ENCODE measurements around the gene METRN.
"Not testable (repeated sequence)": the region's sequence is repeated elsewhere in the genome, so short reads cannot be mapped to it uniquely, and the experiment has no call there.

DNA sequence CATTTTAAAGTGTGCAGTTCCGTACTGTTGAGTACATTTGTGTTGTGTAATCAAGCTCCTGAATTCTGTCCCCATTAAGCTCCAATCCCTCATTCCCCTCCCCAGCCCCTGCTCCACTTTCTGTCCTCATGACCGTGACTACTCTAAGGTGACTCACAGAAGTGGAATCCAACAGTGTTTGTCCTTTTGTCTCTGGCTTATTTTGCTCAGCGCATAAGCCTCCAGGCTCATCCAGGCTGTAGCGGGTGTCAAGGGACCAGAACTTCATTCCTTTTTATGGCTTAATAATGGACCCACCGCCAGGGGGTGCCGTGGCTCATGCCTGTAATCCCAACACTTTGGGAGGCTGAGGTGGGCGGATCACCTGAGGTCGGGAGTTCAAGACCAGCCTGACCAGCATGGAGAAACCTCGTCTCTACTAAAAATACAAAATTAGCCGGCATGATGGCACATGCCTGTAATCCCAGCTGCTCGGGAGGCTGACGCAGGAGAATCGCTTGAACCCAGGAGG is 2.1 kb upstream of the METRN start:
- TF ChIP-seq HDAC2 (IDR thresholded peaks at IDR 0.05); RNF2 (IDR thresholded peaks at IDR 0.05; ENCODE audit: borderline replicate concordance, low read depth); MYC (IDR thresholded peaks at IDR 0.05; ENCODE audit: borderline replicate concordance, low read length); PHF8 (IDR thresholded peaks at IDR 0.05; ENCODE audit: borderline replicate concordance, low read depth): not testable (repeated sequence)
- TF ChIP-seq, protein P1, sequence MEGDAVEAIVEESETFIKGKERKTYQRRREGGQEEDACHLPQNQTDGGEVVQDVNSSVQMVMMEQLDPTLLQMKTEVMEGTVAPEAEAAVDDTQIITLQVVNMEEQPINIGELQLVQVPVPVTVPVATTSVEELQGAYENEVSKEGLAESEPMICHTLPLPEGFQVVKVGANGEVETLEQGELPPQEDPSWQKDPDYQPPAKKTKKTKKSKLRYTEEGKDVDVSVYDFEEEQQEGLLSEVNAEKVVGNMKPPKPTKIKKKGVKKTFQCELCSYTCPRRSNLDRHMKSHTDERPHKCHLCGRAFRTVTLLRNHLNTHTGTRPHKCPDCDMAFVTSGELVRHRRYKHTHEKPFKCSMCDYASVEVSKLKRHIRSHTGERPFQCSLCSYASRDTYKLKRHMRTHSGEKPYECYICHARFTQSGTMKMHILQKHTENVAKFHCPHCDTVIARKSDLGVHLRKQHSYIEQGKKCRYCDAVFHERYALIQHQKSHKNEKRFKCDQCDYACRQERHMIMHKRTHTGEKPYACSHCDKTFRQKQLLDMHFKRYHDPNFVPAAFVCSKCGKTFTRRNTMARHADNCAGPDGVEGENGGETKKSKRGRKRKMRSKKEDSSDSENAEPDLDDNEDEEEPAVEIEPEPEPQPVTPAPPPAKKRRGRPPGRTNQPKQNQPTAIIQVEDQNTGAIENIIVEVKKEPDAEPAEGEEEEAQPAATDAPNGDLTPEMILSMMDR (IDR thresholded peaks at IDR 0.05), result peak; percentile 68
- TF ChIP-seq, protein P2, sequence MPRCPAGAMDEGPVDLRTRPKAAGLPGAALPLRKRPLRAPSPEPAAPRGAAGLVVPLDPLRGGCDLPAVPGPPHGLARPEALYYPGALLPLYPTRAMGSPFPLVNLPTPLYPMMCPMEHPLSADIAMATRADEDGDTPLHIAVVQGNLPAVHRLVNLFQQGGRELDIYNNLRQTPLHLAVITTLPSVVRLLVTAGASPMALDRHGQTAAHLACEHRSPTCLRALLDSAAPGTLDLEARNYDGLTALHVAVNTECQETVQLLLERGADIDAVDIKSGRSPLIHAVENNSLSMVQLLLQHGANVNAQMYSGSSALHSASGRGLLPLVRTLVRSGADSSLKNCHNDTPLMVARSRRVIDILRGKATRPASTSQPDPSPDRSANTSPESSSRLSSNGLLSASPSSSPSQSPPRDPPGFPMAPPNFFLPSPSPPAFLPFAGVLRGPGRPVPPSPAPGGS (IDR thresholded peaks at IDR 0.05), result not testable (repeated sequence)
